GM21515 (cell line): ENCODE data around the gene AP1G2.

Experiments
- ATAC-seq: cut with Tn5 transposase; IDR thresholded peaks from one replicate; pipeline ENCODE4 v1.9.1; 2021; ENCODE audit not compliant: unreplicated experiment

The AP1G2 gene

GRCh38 chr14:23520899-23521533 lies 46.6 kb downstream of the AP1G2 start:
- ATAC-seq = no peak

- no peak for ATAC-seq
Measured at GRCh38 chr14:23518709-23519108, 48.9 kb downstream of the AP1G2 start.

GRCh38 chr14:23517650-23518326 lies 49.8 kb downstream of the AP1G2 start:
- no peak for ATAC-seq

DNA sequence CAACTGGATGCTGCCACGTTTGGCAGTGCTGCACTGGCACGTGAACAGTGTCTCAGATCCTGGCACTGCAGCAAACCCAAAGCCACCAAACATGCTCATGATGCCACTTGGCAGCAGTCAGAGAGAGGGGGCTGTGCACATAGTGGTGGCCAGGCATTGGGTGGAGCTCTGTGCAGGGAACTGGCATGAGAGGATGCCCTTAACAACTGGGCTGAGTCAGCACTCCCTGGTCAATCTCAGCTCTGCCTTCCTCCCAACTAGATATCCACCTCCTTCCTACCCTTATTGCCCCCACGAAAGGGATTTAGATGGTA lies 53.0 kb downstream of the AP1G2 start:
- no peak for ATAC-seq

- ATAC-seq = no peak
Measured at GRCh38 chr14:23513818-23514643, 53.6 kb downstream of the AP1G2 start.

GRCh38 chr14:23513005-23513817 lies 54.4 kb downstream of the AP1G2 start:
- no peak for ATAC-seq

DNA sequence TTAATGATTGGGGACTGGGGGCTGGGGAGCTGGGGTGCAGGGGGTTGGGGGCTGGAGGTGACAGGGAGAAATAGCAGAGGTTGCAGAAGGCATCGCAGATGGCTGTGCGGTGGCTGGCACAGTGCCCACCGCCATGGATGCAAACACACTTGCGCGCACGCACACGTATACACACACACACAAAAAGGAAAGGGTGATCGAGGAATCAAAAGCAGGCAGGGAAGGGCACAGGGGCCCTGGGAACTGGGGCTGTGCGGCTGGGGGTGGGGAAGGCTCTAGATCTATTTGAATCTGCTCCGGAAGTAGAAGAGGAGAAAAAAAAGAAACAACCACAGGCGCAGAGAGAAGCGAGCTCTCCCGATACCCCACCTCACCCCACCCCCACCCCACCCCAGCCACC lies 55.4 kb downstream of the AP1G2 start:
- ATAC-seq = no peak
